HL-60 (cell line): ENCODE results near the gene CTBP2.

Experiments used
- CTCF ChIP-seq: IDR thresholded peaks from one replicate; pipeline ENCODE4 v1.5.1; 2011; ENCODE audit warnings: low read length, control low read depth, inconsistent platforms; ENCODE audit not compliant: insufficient read depth
- GABPA ChIP-seq: IDR thresholded peaks from 2 replicates; pipeline ENCODE4 v1.6.1; 2012; ENCODE audit warnings: low read depth
- POLR2AphosphoS5 ChIP-seq: IDR thresholded peaks from 2 replicates; pipeline ENCODE4 v1.6.1; 2012; ENCODE audit warnings: low read depth
- REST ChIP-seq: IDR thresholded peaks from 2 replicates; pipeline ENCODE4 v1.6.1; 2012; ENCODE audit warnings: low read depth; ENCODE audit not compliant: insufficient replicate concordance

GRCh38 chr10:125151553-125152449 is 8.6 kb downstream of the CTBP2 start:
- no peak for TF ChIP-seq CTCF
- TF ChIP-seq REST = no peak
- TF ChIP-seq POLR2AphosphoS5 = 0 out of 2 replicates have a peak, but pooled peaks have one; percentile 34
- TF ChIP-seq GABPA = no peak
